Measurements from ENCODE around the gene ANKRD36C.
"Not testable (repeated sequence)": the region's sequence is repeated elsewhere in the genome, so short reads cannot be mapped to it uniquely, and the experiment has no call there.

Gene ANKRD36C

GRCh38 chr2:95992520-95993272 lies 1.1 kb upstream of the ANKRD36C start:
- peak; percentile 43 for DNase-seq

- peak; percentile 17 for DNase-seq
Observed at GRCh38 chr2:95992102-95992501, 478 bp upstream of the ANKRD36C start.

GRCh38 chr2:95990884-95991283 lies 740 bp downstream of the ANKRD36C start:
- DNase-seq: not testable (repeated sequence)

- DNase-seq: not testable (repeated sequence)
Observed at GRCh38 chr2:95951662-95952061, 40.0 kb downstream of the ANKRD36C start.

GRCh38 chr2:95948039-95948438 lies 43.6 kb downstream of the ANKRD36C start:
- not testable (repeated sequence) for DNase-seq

- DNase-seq: not testable (repeated sequence)
Observed at GRCh38 chr2:95939947-95940346, 51.7 kb downstream of the ANKRD36C start.

- not testable (repeated sequence) for DNase-seq
Observed at GRCh38 chr2:95930740-95931139, 60.9 kb downstream of the ANKRD36C start.

- DNase-seq: not testable (repeated sequence)
Observed at GRCh38 chr2:95917007-95917406, 74.6 kb downstream of the ANKRD36C start.

GRCh38 chr2:95915131-95915530 lies 76.5 kb downstream of the ANKRD36C start:
- DNase-seq: not testable (repeated sequence)

- DNase-seq: not testable (repeated sequence)
Observed at GRCh38 chr2:95911431-95911830, 80.2 kb downstream of the ANKRD36C start.

- DNase-seq: not testable (repeated sequence)
Observed at GRCh38 chr2:95894443-95894842, 97.2 kb downstream of the ANKRD36C start.

- not testable (repeated sequence) for DNase-seq
Observed at GRCh38 chr2:95867929-95868328, 123.7 kb downstream of the ANKRD36C start.

- DNase-seq: not testable (repeated sequence)
Observed at GRCh38 chr2:95867047-95867677, 124.5 kb downstream of the ANKRD36C start.

- DNase-seq: not testable (repeated sequence)
Observed at GRCh38 chr2:95862121-95862520, 129.5 kb downstream of the ANKRD36C start.

- no peak for DNase-seq
Observed at GRCh38 chr2:95836151-95836550, 155.5 kb downstream of the ANKRD36C start.

GRCh38 chr2:95834077-95835013 lies 157.3 kb downstream of the ANKRD36C start:
- not testable (repeated sequence) for DNase-seq

- not testable (repeated sequence) for DNase-seq
Observed at GRCh38 chr2:95824218-95824617, 167.4 kb downstream of the ANKRD36C start.

- DNase-seq: not testable (repeated sequence)
Observed at GRCh38 chr2:95817521-95817920, 174.1 kb downstream of the ANKRD36C start.

- not testable (repeated sequence) for DNase-seq
Observed at GRCh38 chr2:95813311-95813710, 178.3 kb downstream of the ANKRD36C start.

- no peak for DNase-seq
Observed at GRCh38 chr2:95799892-95800291, 191.7 kb downstream of the ANKRD36C start.

GRCh38 chr2:95799147-95799889 lies 192.3 kb downstream of the ANKRD36C start:
- DNase-seq: not testable (repeated sequence)
